K562 (cell line): ENCODE data around the gene RBM20. TPM values are rescaled to one million over a fixed set of nuclear protein-coding genes. Genes with fewer than 3 reads are reported as not detected.

ENCODE experiments used
- EP400 ChIP-seq: fragments of 450-650 bp; IDR thresholded peaks from 2 replicates; pipeline ENCODE4 v1.6.1; 2017; ENCODE audit warnings: antibody characterized with exemption, mild to moderate bottlenecking, moderate library complexity
- FOXP1 ChIP-seq: sonication (generic); formaldehyde crosslinking; IDR thresholded peaks from 2 replicates; pipeline ENCODE4 v1.8.0; 2022; ENCODE audit warnings: mild to moderate bottlenecking, missing genetic modification reagents
- JUNB ChIP-seq: fragments of 450-650 bp; formaldehyde crosslinking; conservative IDR thresholded peaks from 2 replicates; pipeline ENCODE4 v1.4.0; 2020; ENCODE audit warnings: mild to moderate bottlenecking
- LCOR ChIP-seq: sonication (generic); formaldehyde crosslinking; IDR thresholded peaks from 2 replicates; pipeline ENCODE4 v1.8.0; 2022; ENCODE audit warnings: mild to moderate bottlenecking, missing genetic modification reagents
- LEF1 ChIP-seq: fragments of 450-650 bp; IDR thresholded peaks from 2 replicates; pipeline ENCODE4 v1.6.1; 2016; ENCODE audit warnings: mild to moderate bottlenecking
- MEF2D ChIP-seq: conservative IDR thresholded peaks from 2 replicates; pipeline ENCODE4 v1.6.1; 2016; ENCODE audit warnings: low read depth, missing genetic modification characterization, missing compliant biosample characterization
- SMAD2 ChIP-seq: fragments of 150-350 bp; IDR thresholded peaks from 2 replicates; pipeline ENCODE4 v1.6.1; 2014; ENCODE audit warnings: low read depth, mild to moderate bottlenecking, low read length
- SMARCA4 ChIP-seq: fragments of 450-650 bp; IDR thresholded peaks from 2 replicates; pipeline ENCODE4 v1.6.1; 2016
- WHSC1 ChIP-seq: IDR thresholded peaks from one replicate; pipeline ENCODE4 v1.6.1; 2012; ENCODE audit warnings: low read length, control low read depth, inconsistent platforms
- ZNF644 ChIP-seq: fragments of 200-800 bp; sonication (Bioruptor generic); IDR thresholded peaks from 2 replicates; pipeline ENCODE4 v1.6.1; 2016; ENCODE audit warnings: low read depth, missing genetic modification characterization, missing compliant biosample characterization
- polyA plus RNA-seq, 8 experiments: library from polyadenylated mRNA; depleted of rRNA in 4 of 8; stranded (reverse) in 5 of 8; unstranded in 3 of 8; fragments of >200 nt; fragmentation: Nextera tagmentation in 2 of 8; fragmentation: Illumina TruSeq in 1 of 8; extraction: Ambion mirVana in 2 of 8; extraction: Trizol in 1 of 8; gene quantifications; 2 replicates each; pipeline versions ENCODE4 v1.2.1 to v1.2.3, GENCODE V29; 2011 to 2014; ENCODE audit warnings: inconsistent platforms in 1 of 8, missing spikeins in 1 of 8
- total RNA-seq, 7 experiments: library from RNA; depleted of rRNA in 6 of 7; stranded (reverse); fragments of >200 nt in 6 of 7; fragmentation: Illumina TruSeq in 2 of 7; extraction: Trizol in 2 of 7; gene quantifications; 2 replicates each; pipeline versions ENCODE4 v1.2.1 to v1.2.3, GENCODE V29; 2011 to 2021; ENCODE audit warnings: low replicate concordance in 1 of 7
- TF ChIP-seq, protein P1 (sequence below), 2 experiments: fragments of 450-650 bp in 1 of 2; sonication (generic) in 1 of 2; formaldehyde crosslinking in 1 of 2; IDR thresholded peaks; 2 replicates each; pipeline versions ENCODE4 v1.7.1 to v1.9.0; 2016 to 2022; ENCODE audit warnings: inconsistent platforms in 1 of 2, mild to moderate bottlenecking in 1 of 2, missing genetic modification reagents in 1 of 2
- TF ChIP-seq, protein P2 (sequence below): IDR thresholded peaks from 2 replicates; pipeline ENCODE4 v1.6.1; 2016; ENCODE audit warnings: missing genetic modification characterization, missing compliant biosample characterization
- TF ChIP-seq, protein P3 (sequence below): fragments of 250-450 bp; sonication (Bioruptor Pico); IDR thresholded peaks from 2 replicates; pipeline ENCODE4 v1.6.1; 2021; ENCODE audit warnings: mild to moderate bottlenecking
- TF ChIP-seq, protein P4 (sequence below), 3 experiments: IDR thresholded peaks in 2 of 3; conservative IDR thresholded peaks in 1 of 3; 2 replicates each; pipeline ENCODE4 v1.5.1; 2011 to 2012; ENCODE audit warnings: low read length in 3 of 3, mild to moderate bottlenecking in 3 of 3, control low read depth in 2 of 3, improper control_type of control experiment in 1 of 3, inconsistent platforms in 1 of 3, low read depth in 1 of 3, mixed read lengths in 1 of 3, moderate library complexity in 1 of 3; ENCODE audit not compliant: insufficient read depth in 2 of 3

The RBM20 gene
- total and polyA plus RNA-seq, 9 of the 15 experiments (the other 6 are each of a cell fraction or from before 2014, with no cell fraction given), result 0.63 to 5.7 (median 3.2) TPM

DNA sequence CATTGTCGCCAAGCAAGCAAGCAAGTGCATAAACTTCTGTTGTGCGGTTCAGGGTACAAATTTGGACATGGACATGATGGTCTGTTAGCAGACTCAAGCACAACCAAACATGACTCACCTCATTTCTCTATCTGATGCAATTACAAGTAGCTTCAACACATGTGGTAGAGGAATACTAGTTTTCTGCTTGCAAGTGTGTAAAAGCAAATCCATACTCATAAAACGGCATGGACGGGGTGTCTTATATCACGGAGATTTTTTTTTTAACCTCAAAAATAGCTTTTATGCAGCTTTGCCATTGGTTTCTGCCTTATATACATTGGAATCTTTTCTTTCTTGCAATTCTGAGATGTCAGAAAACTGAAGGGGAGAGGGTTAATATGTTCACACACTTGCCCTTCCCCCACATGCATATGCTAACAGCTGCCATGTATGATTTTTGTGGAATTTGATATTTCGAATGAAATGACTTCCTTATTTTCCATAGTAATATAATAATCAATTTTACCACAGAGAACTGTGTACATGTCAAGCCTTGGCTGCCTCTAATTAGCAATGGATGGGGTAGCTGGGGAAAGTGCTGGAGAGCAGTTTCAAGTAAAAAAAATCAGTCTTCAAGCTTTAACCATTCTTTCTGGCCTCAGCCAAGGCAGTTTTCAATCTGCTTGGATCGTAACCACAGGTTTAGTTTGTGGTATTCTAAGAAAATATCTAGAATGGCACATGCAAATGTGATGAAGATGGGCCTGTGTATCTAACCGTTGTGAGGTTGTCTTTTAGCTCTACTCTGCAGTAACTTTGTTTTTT, 121.6 kb downstream of the RBM20 start (continued):
- TF ChIP-seq, protein P1, sequence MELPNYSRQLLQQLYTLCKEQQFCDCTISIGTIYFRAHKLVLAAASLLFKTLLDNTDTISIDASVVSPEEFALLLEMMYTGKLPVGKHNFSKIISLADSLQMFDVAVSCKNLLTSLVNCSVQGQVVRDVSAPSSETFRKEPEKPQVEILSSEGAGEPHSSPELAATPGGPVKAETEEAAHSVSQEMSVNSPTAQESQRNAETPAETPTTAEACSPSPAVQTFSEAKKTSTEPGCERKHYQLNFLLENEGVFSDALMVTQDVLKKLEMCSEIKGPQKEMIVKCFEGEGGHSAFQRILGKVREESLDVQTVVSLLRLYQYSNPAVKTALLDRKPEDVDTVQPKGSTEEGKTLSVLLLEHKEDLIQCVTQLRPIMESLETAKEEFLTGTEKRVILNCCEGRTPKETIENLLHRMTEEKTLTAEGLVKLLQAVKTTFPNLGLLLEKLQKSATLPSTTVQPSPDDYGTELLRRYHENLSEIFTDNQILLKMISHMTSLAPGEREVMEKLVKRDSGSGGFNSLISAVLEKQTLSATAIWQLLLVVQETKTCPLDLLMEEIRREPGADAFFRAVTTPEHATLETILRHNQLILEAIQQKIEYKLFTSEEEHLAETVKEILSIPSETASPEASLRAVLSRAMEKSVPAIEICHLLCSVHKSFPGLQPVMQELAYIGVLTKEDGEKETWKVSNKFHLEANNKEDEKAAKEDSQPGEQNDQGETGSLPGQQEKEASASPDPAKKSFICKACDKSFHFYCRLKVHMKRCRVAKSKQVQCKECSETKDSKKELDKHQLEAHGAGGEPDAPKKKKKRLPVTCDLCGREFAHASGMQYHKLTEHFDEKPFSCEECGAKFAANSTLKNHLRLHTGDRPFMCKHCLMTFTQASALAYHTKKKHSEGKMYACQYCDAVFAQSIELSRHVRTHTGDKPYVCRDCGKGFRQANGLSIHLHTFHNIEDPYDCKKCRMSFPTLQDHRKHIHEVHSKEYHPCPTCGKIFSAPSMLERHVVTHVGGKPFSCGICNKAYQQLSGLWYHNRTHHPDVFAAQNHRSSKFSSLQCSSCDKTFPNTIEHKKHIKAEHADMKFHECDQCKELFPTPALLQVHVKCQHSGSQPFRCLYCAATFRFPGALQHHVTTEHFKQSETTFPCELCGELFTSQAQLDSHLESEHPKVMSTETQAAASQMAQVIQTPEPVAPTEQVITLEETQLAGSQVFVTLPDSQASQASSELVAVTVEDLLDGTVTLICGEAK (IDR thresholded peaks at IDR 0.05), result no peak
- TF ChIP-seq, protein P1 (CRISPR knock-in tag; IDR thresholded peaks at IDR 0.05), result no peak
- TF ChIP-seq SMARCA4 (peak; percentile 42; the same call in 1 of the 2 replicates), FOXP1 (no peak), SMAD2 (no peak), LCOR (no peak), EP400 (peak; percentile 74), WHSC1 (no peak), LEF1 (peak; percentile 36; the same call in 1 of the 2 replicates), ZNF644 (tag) (peak; percentile 39; the same call in 1 of the 2 replicates), MEF2D (peak; percentile 14; the same call in 1 of the 2 replicates), JUNB (peak; percentile 52; the same call in 1 of the 2 replicates)
- TF ChIP-seq, protein P2, sequence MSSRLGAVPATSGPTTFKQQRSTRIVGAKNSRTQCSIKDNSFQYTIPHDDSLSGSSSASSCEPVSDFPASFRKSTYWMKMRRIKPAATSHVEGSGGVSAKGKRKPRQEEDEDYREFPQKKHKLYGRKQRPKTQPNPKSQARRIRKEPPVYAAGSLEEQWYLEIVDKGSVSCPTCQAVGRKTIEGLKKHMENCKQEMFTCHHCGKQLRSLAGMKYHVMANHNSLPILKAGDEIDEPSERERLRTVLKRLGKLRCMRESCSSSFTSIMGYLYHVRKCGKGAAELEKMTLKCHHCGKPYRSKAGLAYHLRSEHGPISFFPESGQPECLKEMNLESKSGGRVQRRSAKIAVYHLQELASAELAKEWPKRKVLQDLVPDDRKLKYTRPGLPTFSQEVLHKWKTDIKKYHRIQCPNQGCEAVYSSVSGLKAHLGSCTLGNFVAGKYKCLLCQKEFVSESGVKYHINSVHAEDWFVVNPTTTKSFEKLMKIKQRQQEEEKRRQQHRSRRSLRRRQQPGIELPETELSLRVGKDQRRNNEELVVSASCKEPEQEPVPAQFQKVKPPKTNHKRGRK (tag), result no peak
- TF ChIP-seq, protein P3, sequence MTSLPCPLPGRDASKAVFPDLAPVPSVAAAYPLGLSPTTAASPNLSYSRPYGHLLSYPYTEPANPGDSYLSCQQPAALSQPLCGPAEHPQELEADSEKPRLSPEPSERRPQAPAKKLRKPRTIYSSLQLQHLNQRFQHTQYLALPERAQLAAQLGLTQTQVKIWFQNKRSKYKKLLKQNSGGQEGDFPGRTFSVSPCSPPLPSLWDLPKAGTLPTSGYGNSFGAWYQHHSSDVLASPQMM (CRISPR knock-in tag), result no peak
- TF ChIP-seq, protein P4, sequence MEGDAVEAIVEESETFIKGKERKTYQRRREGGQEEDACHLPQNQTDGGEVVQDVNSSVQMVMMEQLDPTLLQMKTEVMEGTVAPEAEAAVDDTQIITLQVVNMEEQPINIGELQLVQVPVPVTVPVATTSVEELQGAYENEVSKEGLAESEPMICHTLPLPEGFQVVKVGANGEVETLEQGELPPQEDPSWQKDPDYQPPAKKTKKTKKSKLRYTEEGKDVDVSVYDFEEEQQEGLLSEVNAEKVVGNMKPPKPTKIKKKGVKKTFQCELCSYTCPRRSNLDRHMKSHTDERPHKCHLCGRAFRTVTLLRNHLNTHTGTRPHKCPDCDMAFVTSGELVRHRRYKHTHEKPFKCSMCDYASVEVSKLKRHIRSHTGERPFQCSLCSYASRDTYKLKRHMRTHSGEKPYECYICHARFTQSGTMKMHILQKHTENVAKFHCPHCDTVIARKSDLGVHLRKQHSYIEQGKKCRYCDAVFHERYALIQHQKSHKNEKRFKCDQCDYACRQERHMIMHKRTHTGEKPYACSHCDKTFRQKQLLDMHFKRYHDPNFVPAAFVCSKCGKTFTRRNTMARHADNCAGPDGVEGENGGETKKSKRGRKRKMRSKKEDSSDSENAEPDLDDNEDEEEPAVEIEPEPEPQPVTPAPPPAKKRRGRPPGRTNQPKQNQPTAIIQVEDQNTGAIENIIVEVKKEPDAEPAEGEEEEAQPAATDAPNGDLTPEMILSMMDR (IDR thresholded peaks at IDR 0.05 in 2 of 3, conservative IDR thresholded peaks at IDR 0.05 in 1 of 3; ENCODE audit: insufficient read depth in 2 of 3, low read depth in 1 of 3, low read length in 3 of 3), result no peak
